Measurements from ENCODE around the gene OR4D2. TPM values are rescaled to one million over a fixed set of nuclear protein-coding genes. Genes with fewer than 3 reads are reported as not detected.
A peak's percentile ranks its signal among the peaks of the same experiment; 100 is the strongest.

OR4D2 gene
- polyA plus RNA-seq, 1 of the 3 experiments (the other 2 are of a cell fraction): not detected

- TF ChIP-seq ZBTB33 (IDR thresholded peaks at IDR 0.05; ENCODE audit: borderline replicate concordance, low read depth): no peak
- TF ChIP-seq CHD2 (IDR thresholded peaks at IDR 0.05; ENCODE audit: low read length, partially characterized antibody): no peak
- TF ChIP-seq NRF1 (IDR thresholded peaks at IDR 0.05; ENCODE audit: low read depth, low read length): no peak
- TF ChIP-seq FOSL2 (IDR thresholded peaks at IDR 0.05; ENCODE audit: borderline replicate concordance, low read depth): no peak
Observed at GRCh38 chr17:58161566-58161965, 5.2 kb upstream of the OR4D2 start (continued).

GRCh38 chr17:58165981-58166380 lies 801 bp upstream of the OR4D2 start:
- H3K4me3 ChIP-seq (ENCODE audit: low read depth in 2 of 2, low read length in 1 of 2): no peak overlapping the region
- H3K79me2 ChIP-seq (ENCODE audit: insufficient read depth): no peaks in the 10 kb centered on the region
- TF ChIP-seq PBX3 (IDR thresholded peaks at IDR 0.05): no peak
- no peak for TF ChIP-seq ELF1 (IDR thresholded peaks at IDR 0.05)
- TF ChIP-seq RFX5 (IDR thresholded peaks at IDR 0.05; ENCODE audit: low read length): no peak
- no peak for TF ChIP-seq SIN3A (IDR thresholded peaks at IDR 0.05; ENCODE audit: borderline replicate concordance, low read depth, low read length)
- peak; percentile 88 for TF ChIP-seq REST (IDR thresholded peaks at IDR 0.05; ENCODE audit: low read depth, low read length)
- TF ChIP-seq EP300 (IDR thresholded peaks at IDR 0.05; ENCODE audit: borderline replicate concordance in 1 of 2, low read depth in 1 of 2, low read length in 1 of 2): no peak
- no peak for TF ChIP-seq NFIC (IDR thresholded peaks at IDR 0.05; ENCODE audit: borderline replicate concordance)
- TF ChIP-seq CTCF (IDR thresholded peaks at IDR 0.05): no peak
- no peak overlapping the region for H3K27ac ChIP-seq (ENCODE audit: low read depth in 2 of 2, low read length in 1 of 2)
- no peaks in the 10 kb centered on the region for H3F3A ChIP-seq (replicated peaks; ENCODE audit: insufficient read depth)
- DNase-seq: no peak
- ChIA-PET POLR2A (no interaction called here), CTCF (interaction anchor here (0.9 to 1.9 kb wide), 4 partner anchors 8 to 282 kb away, joined by 3 to 5 read pairs (median 4); no protein-coding TSS in a partner anchor)
- no peaks in the 10 kb centered on the region for H4K20me1 ChIP-seq (ENCODE audit: insufficient read depth)
- no peak overlapping the region for H3K4me2 ChIP-seq
- H2AFZ ChIP-seq (ENCODE audit: low read depth): no peak overlapping the region
- H3K27me3 ChIP-seq (ENCODE audit: insufficient read depth): peaks cover 5% of the 10 kb centered on the region; the same call in 1 of the 2 replicates
- 4% methylated on average over 2 of the region's 2 CpGs for WGBS (ENCODE audit: low lambda C conversion rate)
- no peak overlapping the region for H3K9ac ChIP-seq
- no peaks in the 10 kb centered on the region for H3K9me2 ChIP-seq
- no peaks in the 10 kb centered on the region for H3K36me3 ChIP-seq (replicated peaks in 1 of 2; ENCODE audit: control insufficient read depth in 1 of 2, insufficient read depth in 2 of 2, low read length in 1 of 2)
- H3K9me3 ChIP-seq: no peaks in the 10 kb centered on the region
- no peaks in the 10 kb centered on the region for H3K4me1 ChIP-seq (ENCODE audit: control insufficient read depth in 1 of 2, insufficient read depth in 2 of 2, low read depth in 1 of 2, low read length in 1 of 2)
